BLaER1 treated with 17β-estradiol and CSF1 and Interleukin-3, amounts not matched to agents 10 nM and 100 nM (cell line): ENCODE data around the gene FYB2.
"Not testable (repeated sequence)": the region's sequence is repeated elsewhere in the genome, so short reads cannot be mapped to it uniquely, and the experiment has no call there.

Experiments
- H3K27ac ChIP-seq, 11 experiments: shearing (Covaris generic); formaldehyde crosslinking; 2 replicates each; pipeline ENCODE4 v1.8.1; 2022
- H3K27me3 ChIP-seq, 11 experiments: shearing (Covaris generic); formaldehyde crosslinking; 2 replicates each; pipeline ENCODE4 v1.8.1; 2022
- H3K36me3 ChIP-seq, 11 experiments: shearing (Covaris generic); formaldehyde crosslinking; 2 replicates each; pipeline ENCODE4 v1.8.1; 2022
- H3K4me1 ChIP-seq, 10 experiments: shearing (Covaris generic); formaldehyde crosslinking; 2 replicates each; pipeline ENCODE4 v1.8.1; 2022
- H3K4me2 ChIP-seq, 11 experiments: shearing (Covaris generic); formaldehyde crosslinking; 2 replicates each; pipeline ENCODE4 v1.8.1; 2022
- H3K4me3 ChIP-seq, 10 experiments: shearing (Covaris generic); formaldehyde crosslinking; 2 replicates each; pipeline ENCODE4 v1.8.1; 2022
- H3K9ac ChIP-seq, 11 experiments: shearing (Covaris generic); formaldehyde crosslinking; 2 replicates each; pipeline ENCODE4 v1.8.1; 2022
- H3K9me3 ChIP-seq, 11 experiments: shearing (Covaris generic); formaldehyde crosslinking; replicated peaks in 1 of 11; 2 replicates each; pipeline ENCODE4 v1.8.1; 2022
- H4K20me1 ChIP-seq, 11 experiments: shearing (Covaris generic); formaldehyde crosslinking; 2 replicates each; pipeline ENCODE4 v1.8.1; 2022
- Cebpa-rat ChIP-seq, 11 experiments: shearing (Covaris generic); IDR thresholded peaks; 2 replicates each; pipeline ENCODE4 v1.8.1; 2022

FYB2 gene

GRCh38 chr1:56790036-56790435, 29.2 kb downstream of the FYB2 start:
- Histone ChIP-seq H3K9me3 (no peaks in the 10 kb centered on the region), H3K4me1 (peaks cover 7 to 20% (median 12%) of the 10 kb centered on the region in 10 experiments; a peak in 18 of 20 replicates), H3K36me3 (no peaks in the 10 kb centered on the region), H3K27ac (no peak overlapping the region), H3K4me2 (no peak overlapping the region), H4K20me1 (no peaks in the 10 kb centered on the region), H3K9ac (no peak overlapping the region), H3K4me3 (no peak overlapping the region), H3K27me3 (no peaks in the 10 kb centered on the region)
- TF ChIP-seq Cebpa-rat (IDR thresholded peaks at IDR 0.05) = no peak

GRCh38 chr1:56788588-56788987, 30.6 kb downstream of the FYB2 start:
- Histone ChIP-seq H3K4me2 (peak overlapping the region; percentile 30 to 52 (median 42)), H3K4me3 (no peak overlapping the region), H3K36me3 (no peaks in the 10 kb centered on the region), H3K27ac (no peak overlapping the region), H4K20me1 (no peaks in the 10 kb centered on the region), H3K9ac (no peak overlapping the region), H3K9me3 (no peaks in the 10 kb centered on the region), H3K27me3 (no peaks in the 10 kb centered on the region), H3K4me1 (peaks cover 7 to 20% (median 12%) of the 10 kb centered on the region in 10 experiments; a peak in 18 of 20 replicates)
- no peak for TF ChIP-seq Cebpa-rat (IDR thresholded peaks at IDR 0.05)

- peaks cover 7 to 20% (median 12%) of the 10 kb centered on the region in 10 experiments; a peak in 18 of 20 replicates for H3K4me1 ChIP-seq
- no peak for TF ChIP-seq Cebpa-rat (IDR thresholded peaks at IDR 0.05)
- no peak overlapping the region for H3K4me3 ChIP-seq
- peak overlapping the region; percentile 30 to 52 (median 42); a peak in 20 of 22 replicates for H3K4me2 ChIP-seq
- no peaks in the 10 kb centered on the region for H3K27me3 ChIP-seq
- H3K9ac ChIP-seq = no peak overlapping the region
- H4K20me1 ChIP-seq = no peaks in the 10 kb centered on the region
- no peaks in the 10 kb centered on the region for H3K36me3 ChIP-seq
- H3K9me3 ChIP-seq = no peaks in the 10 kb centered on the region
- no peak overlapping the region for H3K27ac ChIP-seq
Observed at GRCh38 chr1:56788102-56788501, 31.1 kb downstream of the FYB2 start.

GRCh38 chr1:56787330-56787729, 31.9 kb downstream of the FYB2 start:
- no peak overlapping the region for H3K9ac ChIP-seq
- H3K9me3 ChIP-seq = no peaks in the 10 kb centered on the region
- no peak overlapping the region for H3K27ac ChIP-seq
- no peak overlapping the region for H3K4me3 ChIP-seq
- peaks cover 7 to 20% (median 12%) of the 10 kb centered on the region in 10 experiments; a peak in 18 of 20 replicates for H3K4me1 ChIP-seq
- H4K20me1 ChIP-seq = no peaks in the 10 kb centered on the region
- H3K36me3 ChIP-seq = no peaks in the 10 kb centered on the region
- no peak overlapping the region for H3K4me2 ChIP-seq
- no peak for TF ChIP-seq Cebpa-rat (IDR thresholded peaks at IDR 0.05)
- H3K27me3 ChIP-seq = no peaks in the 10 kb centered on the region

- Histone ChIP-seq H3K9ac (no peak overlapping the region), H3K4me1 (peaks cover 0 to 10% (median 2%) of the 10 kb centered on the region in 10 experiments; a peak in 5 of 20 replicates), H3K4me2 (no peak overlapping the region), H3K27ac (no peak overlapping the region), H3K4me3 (no peak overlapping the region), H3K27me3 (no peaks in the 10 kb centered on the region), H4K20me1 (no peaks in the 10 kb centered on the region), H3K36me3 (no peaks in the 10 kb centered on the region), H3K9me3 (no peaks in the 10 kb centered on the region)
- no peak for TF ChIP-seq Cebpa-rat (IDR thresholded peaks at IDR 0.05)
Observed at GRCh38 chr1:56782773-56783172, 36.4 kb downstream of the FYB2 start.

GRCh38 chr1:56780826-56781225, 38.4 kb downstream of the FYB2 start:
- Histone ChIP-seq H3K9ac (no peak overlapping the region), H3K27me3 (no peaks in the 10 kb centered on the region), H4K20me1 (no peaks in the 10 kb centered on the region), H3K9me3 (no peaks in the 10 kb centered on the region), H3K36me3 (no peaks in the 10 kb centered on the region), H3K4me3 (no peak overlapping the region), H3K4me2 (no peak overlapping the region), H3K4me1 (peaks cover 0 to 2% (median 0%) of the 10 kb centered on the region in 10 experiments; a peak in 5 of 20 replicates), H3K27ac (no peak overlapping the region)
- no peak for TF ChIP-seq Cebpa-rat (IDR thresholded peaks at IDR 0.05)

GRCh38 chr1:56780128-56780750, 39.0 kb downstream of the FYB2 start:
- Histone ChIP-seq H3K4me2 (no peak overlapping the region), H3K4me3 (no peak overlapping the region), H4K20me1 (no peaks in the 10 kb centered on the region), H3K27ac (no peak overlapping the region), H3K27me3 (no peaks in the 10 kb centered on the region), H3K9me3 (no peaks in the 10 kb centered on the region), H3K4me1 (no peaks in the 10 kb centered on the region), H3K9ac (no peak overlapping the region), H3K36me3 (no peaks in the 10 kb centered on the region)
- no peak for TF ChIP-seq Cebpa-rat (IDR thresholded peaks at IDR 0.05)

- Histone ChIP-seq H3K27me3 (no peaks in the 10 kb centered on the region), H3K4me3 (no peak overlapping the region), H3K9ac (no peak overlapping the region), H3K36me3 (no peaks in the 10 kb centered on the region), H4K20me1 (no peaks in the 10 kb centered on the region), H3K9me3 (no peaks in the 10 kb centered on the region), H3K4me1 (peaks cover 0 to 12% (median 0%) of the 10 kb centered on the region in 10 experiments; a peak in 1 of 20 replicates), H3K4me2 (no peak overlapping the region), H3K27ac (no peak overlapping the region)
- TF ChIP-seq Cebpa-rat (IDR thresholded peaks at IDR 0.05) = no peak
Observed at GRCh38 chr1:56777972-56778371, 41.2 kb downstream of the FYB2 start.

GRCh38 chr1:56774732-56775131, 44.5 kb downstream of the FYB2 start:
- not testable (repeated sequence) for H3K9ac ChIP-seq, H3K4me2 ChIP-seq, H3K4me3 ChIP-seq, H4K20me1 ChIP-seq, H3K36me3 ChIP-seq, H3K27me3 ChIP-seq, H3K9me3 ChIP-seq, H3K27ac ChIP-seq
- H3K4me1 ChIP-seq = peaks cover 0 to 12% (median 0%) of the 10 kb centered on the region in 10 experiments; a peak in 1 of 20 replicates

- H3K27ac ChIP-seq = no peak overlapping the region
- H3K9ac ChIP-seq = no peak overlapping the region
- H3K4me3 ChIP-seq = no peak overlapping the region
- H3K4me1 ChIP-seq = peaks cover 0 to 12% (median 0%) of the 10 kb centered on the region in 10 experiments; a peak in 1 of 20 replicates
- no peaks in the 10 kb centered on the region for H4K20me1 ChIP-seq
- H3K4me2 ChIP-seq = no peak overlapping the region
- no peaks in the 10 kb centered on the region for H3K36me3 ChIP-seq
- no peaks in the 10 kb centered on the region for H3K27me3 ChIP-seq
- no peak for TF ChIP-seq Cebpa-rat (IDR thresholded peaks at IDR 0.05)
- no peaks in the 10 kb centered on the region for H3K9me3 ChIP-seq
Observed at GRCh38 chr1:56774067-56774609, 45.1 kb downstream of the FYB2 start.
